H9 (cell line): Measurements from ENCODE around the gene CORIN. TPM values are rescaled to one million over a fixed set of nuclear protein-coding genes. Genes with fewer than 3 reads are reported as not detected.

Experiments used
- DNase-seq: peaks from one replicate; pipeline ENCODE4 v3.0.0-alpha.2; 2017
- H2AFZ ChIP-seq: one replicate; pipeline ENCODE4 v1.6.1; 2013; ENCODE audit warnings: mild to moderate bottlenecking, low read length, control low read depth, moderate library complexity
- H2AK5ac ChIP-seq: 2 replicates; pipeline ENCODE4 v1.6.1; 2013; ENCODE audit warnings: low read length, control low read depth, mixed read lengths; ENCODE audit not compliant: insufficient read length
- H2BK120ac ChIP-seq: one replicate; pipeline ENCODE4 v1.6.1; 2013; ENCODE audit warnings: low read depth, mild to moderate bottlenecking, low read length, control low read depth, inconsistent platforms; ENCODE audit not compliant: poor library complexity, severe bottlenecking
- H2BK12ac ChIP-seq: 2 replicates; pipeline ENCODE4 v1.6.1; 2013; ENCODE audit warnings: low read length, control low read depth, mixed read lengths, low read depth; ENCODE audit not compliant: insufficient read length
- H2BK15ac ChIP-seq: 2 replicates; pipeline ENCODE4 v1.6.1; 2013; ENCODE audit warnings: low read depth, low read length, control low read depth
- H2BK20ac ChIP-seq: one replicate; pipeline ENCODE4 v1.6.1; 2013; ENCODE audit warnings: low read depth, mild to moderate bottlenecking, low read length, control low read depth, inconsistent platforms; ENCODE audit not compliant: poor library complexity, severe bottlenecking
- H2BK5ac ChIP-seq: 2 replicates; pipeline ENCODE4 v1.6.1; 2013; ENCODE audit warnings: low read length, control low read depth, mixed read lengths; ENCODE audit not compliant: insufficient read length
- H3K14ac ChIP-seq: 2 replicates; pipeline ENCODE4 v1.6.1; 2013; ENCODE audit warnings: low read length, control low read depth; ENCODE audit not compliant: insufficient read depth
- H3K18ac ChIP-seq: 2 replicates; pipeline ENCODE4 v1.6.1; 2013; ENCODE audit warnings: low read depth, mild to moderate bottlenecking, mixed read lengths, low read length, control low read depth; ENCODE audit not compliant: insufficient read length
- H3K23ac ChIP-seq: 2 replicates; pipeline ENCODE4 v1.6.1; 2013; ENCODE audit warnings: low read length, control low read depth, mixed read lengths, low read depth; ENCODE audit not compliant: insufficient read length
- H3K23me2 ChIP-seq: 2 replicates; pipeline ENCODE4 v1.6.1; 2013; ENCODE audit warnings: low read depth, mild to moderate bottlenecking, mixed read lengths, low read length, control low read depth; ENCODE audit not compliant: insufficient read length, poor library complexity, severe bottlenecking
- H3K27ac ChIP-seq: 2 replicates; pipeline ENCODE4 v1.5.1; 2013; ENCODE audit warnings: low read length, control low read depth, mixed read lengths, low read depth; ENCODE audit not compliant: insufficient read length
- H3K27me3 ChIP-seq: 2 replicates; pipeline ENCODE4 v1.6.1; 2013; ENCODE audit warnings: low read length, control low read depth, inconsistent platforms; ENCODE audit not compliant: insufficient read depth
- H3K4ac ChIP-seq: 2 replicates; pipeline ENCODE4 v1.6.1; 2013; ENCODE audit warnings: low read depth, mild to moderate bottlenecking, control low read depth, inconsistent platforms, low read length, moderate library complexity
- H3K4me1 ChIP-seq: 2 replicates; pipeline ENCODE4 v1.6.1; 2013; ENCODE audit warnings: low read length, control low read depth, inconsistent platforms; ENCODE audit not compliant: insufficient read depth
- H3K4me2 ChIP-seq: 2 replicates; pipeline ENCODE4 v1.6.1; 2013; ENCODE audit warnings: low read length, control low read depth, mixed read lengths; ENCODE audit not compliant: insufficient read length, insufficient read depth
- H3K56ac ChIP-seq: 2 replicates; pipeline ENCODE4 v1.6.1; 2013; ENCODE audit warnings: low read depth, mild to moderate bottlenecking, mixed read lengths, low read length, control low read depth; ENCODE audit not compliant: insufficient read length
- H3K79me1 ChIP-seq: 2 replicates; pipeline ENCODE4 v1.6.1; 2013; ENCODE audit warnings: low read depth, mild to moderate bottlenecking, moderate library complexity, low read length, control low read depth, inconsistent platforms; ENCODE audit not compliant: insufficient read depth, poor library complexity, severe bottlenecking
- H3K79me2 ChIP-seq: 2 replicates; pipeline ENCODE4 v1.6.1; 2013; ENCODE audit warnings: low read length, control low read depth, inconsistent platforms; ENCODE audit not compliant: insufficient read depth
- H3K9ac ChIP-seq: 2 replicates; pipeline ENCODE4 v1.6.1; 2013; ENCODE audit warnings: low read length, control low read depth, mixed read lengths; ENCODE audit not compliant: insufficient read length; ENCODE audit errors: extremely low read depth
- H3K9me3 ChIP-seq: one replicate; pipeline ENCODE4 v1.6.1; 2013; ENCODE audit warnings: low read depth, low read length, inconsistent platforms; ENCODE audit not compliant: control insufficient read depth
- H3T11ph ChIP-seq: one replicate; pipeline ENCODE4 v1.6.1; 2013; ENCODE audit warnings: mild to moderate bottlenecking, low read length, control low read depth, inconsistent platforms
- H4K20me1 ChIP-seq: one replicate; pipeline ENCODE4 v1.6.1; 2013; ENCODE audit not compliant: control insufficient read depth, insufficient read length, insufficient read depth
- H4K5ac ChIP-seq: 2 replicates; pipeline ENCODE4 v1.6.1; 2013; ENCODE audit warnings: low read depth, mild to moderate bottlenecking, mixed read lengths, low read length, control low read depth; ENCODE audit not compliant: insufficient read length
- H4K8ac ChIP-seq: replicated peaks from 2 replicates; pipeline ENCODE4 v1.6.1; 2013; ENCODE audit warnings: low read length, control low read depth, mixed read lengths, low read depth; ENCODE audit not compliant: insufficient read length
- H4K91ac ChIP-seq: 2 replicates; pipeline ENCODE4 v1.6.1; 2013; ENCODE audit warnings: low read depth, mild to moderate bottlenecking, moderate library complexity, mixed read lengths, low read length, control low read depth; ENCODE audit not compliant: insufficient read length
- H3K27ac Mint-ChIP-seq, 3 experiments: 2 replicates in 2 of 3; 3 replicates in 1 of 3; pipeline ENCODE4 v1.8.0; 2020 to 2021; ENCODE audit warnings: mixed read lengths in 3 of 3, mild to moderate bottlenecking in 1 of 3, moderate library complexity in 1 of 3
- H3K27me3 Mint-ChIP-seq: 2 replicates; pipeline ENCODE4 v1.8.0; 2021; ENCODE audit warnings: low read depth, mild to moderate bottlenecking, moderate library complexity, mixed read lengths
- H3K36me3 Mint-ChIP-seq, 3 experiments: 2 replicates in 2 of 3; 3 replicates in 1 of 3; pipeline ENCODE4 v1.8.0; 2020 to 2021; ENCODE audit warnings: low read depth in 3 of 3, mixed read lengths in 3 of 3; ENCODE audit not compliant: insufficient read depth in 1 of 3
- H3K4me1 Mint-ChIP-seq, 2 experiments: 2 replicates each; pipeline ENCODE4 v1.8.0; 2020; ENCODE audit warnings: mixed read lengths in 2 of 2
- H3K4me3 Mint-ChIP-seq, 2 experiments: 2 replicates in 1 of 2; 3 replicates in 1 of 2; pipeline ENCODE4 v1.8.0; 2020 to 2021; ENCODE audit warnings: mild to moderate bottlenecking in 2 of 2, mixed read lengths in 2 of 2, moderate library complexity in 1 of 2
- H3K9me3 Mint-ChIP-seq, 2 experiments: 2 replicates in 1 of 2; 3 replicates in 1 of 2; pipeline ENCODE4 v1.8.0; 2020; ENCODE audit warnings: mild to moderate bottlenecking in 2 of 2, mixed read lengths in 2 of 2, moderate library complexity in 1 of 2
- CTCF ChIP-seq: fragments of 200-600 bp; sonication (generic); conservative IDR thresholded peaks from 3 replicates; pipeline ENCODE4 v1.8.0; 2021; ENCODE audit warnings: antibody characterized with exemption, mild to moderate bottlenecking
- WGBS: extraction: QIAGEN DNeasy Blood & Tissue Kit; methylation state at CpG from one replicate; pipeline ENCODE4 v1.1.7; 2013; ENCODE audit warnings: missing lambda C conversion rate, low lambda C conversion rate, mixed read lengths; ENCODE audit not compliant: insufficient read length; ENCODE audit errors: extremely low coverage; 5-methylcytosine and 5-hydroxymethylcytosine counted together
- total RNA-seq: library from RNA; stranded (reverse); gene quantifications from 2 replicates; pipeline ENCODE4 v1.2.1, GENCODE V29; 2021

Gene CORIN
- total RNA-seq, 1 experiment from 2014 or later, result 0.39 TPM

DNA sequence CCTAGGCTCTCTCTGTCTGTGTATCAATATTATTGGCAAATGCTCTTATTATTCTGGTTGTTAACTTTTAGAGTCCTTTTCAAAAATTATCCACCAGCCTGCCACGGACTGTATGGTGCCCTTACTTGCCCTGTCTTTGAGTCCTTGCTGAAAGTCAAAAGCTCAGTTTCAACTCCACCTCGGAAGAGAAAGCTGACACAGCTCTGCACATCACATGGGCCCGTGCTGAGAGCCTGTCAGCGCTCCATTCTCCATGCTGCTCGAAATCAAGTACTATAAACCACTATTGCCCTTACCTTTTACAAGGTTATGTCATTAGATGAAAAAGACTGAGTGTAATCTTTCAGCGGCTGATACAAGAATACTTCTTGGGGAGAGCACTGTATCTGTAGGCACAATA is 141.0 kb downstream of the CORIN start:
- H2AFZ ChIP-seq, result no peak overlapping the region
- no peak for TF ChIP-seq CTCF
- no CpG with 5 or more reads among the region's 6 CpGs for WGBS
- H2BK120ac ChIP-seq, result no peak overlapping the region
- H3K4me1 ChIP-seq, result no peaks in the 10 kb centered on the region; the same call in 1 of the 2 replicates
- H3K4me1 Mint-ChIP-seq, result peaks cover 6% of the 10 kb centered on the region in 2 experiments
- no peaks in the 10 kb centered on the region for H3K36me3 Mint-ChIP-seq
- no peaks in the 10 kb centered on the region for H3K9me3 ChIP-seq
- no peak overlapping the region for H3K18ac ChIP-seq
- H4K5ac ChIP-seq, result no peak overlapping the region
- no peak overlapping the region for H2BK15ac ChIP-seq
- no peak overlapping the region for H3K9ac ChIP-seq
- H4K8ac ChIP-seq, result no peak overlapping the region
- no peaks in the 10 kb centered on the region for H3K79me2 ChIP-seq
- H3K4me3 Mint-ChIP-seq, result no peak overlapping the region
- no peak overlapping the region for H3K27ac ChIP-seq
- H2BK20ac ChIP-seq, result no peak overlapping the region
- no peak overlapping the region for H4K91ac ChIP-seq
- no peak overlapping the region for H3K14ac ChIP-seq
- no peak overlapping the region for H2BK12ac ChIP-seq
- no peaks in the 10 kb centered on the region for H3K27me3 ChIP-seq
- no peak overlapping the region for H3K56ac ChIP-seq
- no peaks in the 10 kb centered on the region; the same call in none of the 2 replicates for H3K27me3 Mint-ChIP-seq
- no peak overlapping the region for H3T11ph ChIP-seq
- H4K20me1 ChIP-seq, result no peaks in the 10 kb centered on the region
- no peak overlapping the region for H2AK5ac ChIP-seq
- DNase-seq, result no peak
- H3K79me1 ChIP-seq, result no peaks in the 10 kb centered on the region
- H3K23ac ChIP-seq, result no peak overlapping the region
- H3K23me2 ChIP-seq, result no peaks in the 10 kb centered on the region
- no peak overlapping the region for H2BK5ac ChIP-seq
- H3K27ac Mint-ChIP-seq, result no peak overlapping the region
- no peaks in the 10 kb centered on the region for H3K9me3 Mint-ChIP-seq
- H3K4ac ChIP-seq, result no peak overlapping the region
- H3K4me2 ChIP-seq, result no peak overlapping the region
